ENCODE data around the gene MYO1E. TPM values are rescaled to one million over a fixed set of nuclear protein-coding genes. Genes with fewer than 3 reads are reported as not detected.
A peak's percentile ranks its signal among the peaks of the same experiment; 100 is the strongest.

The MYO1E gene
- total RNA-seq (10 to 100 TPM; 19.8 to 28.5 (median 24.0) TPM), polyA plus RNA-seq (8.4 TPM)
- long read RNA-seq, donor 1, full-length matches to known transcripts = 4 of 15 reads
- long read RNA-seq, donor 1, partial matches to known transcripts = 6 of 15 reads
- long read RNA-seq, donor 1, other reads (novel, unspliced or antisense) = 5 of 15 reads
- long read RNA-seq, donor 2, partial matches to known transcripts = 5 of 6 reads
- long read RNA-seq, donor 2, other reads (novel, unspliced or antisense) = 1 of 6 reads
- long read RNA-seq, donor 3, full-length matches to known transcripts = 5 of 25 reads
- long read RNA-seq, donor 3, partial matches to known transcripts = 19 of 25 reads
- long read RNA-seq, donor 3, other reads (novel, unspliced or antisense) = 1 of 25 reads
- long read RNA-seq, donor 4, full-length matches to known transcripts = 1 of 5 reads
- long read RNA-seq, donor 4, partial matches to known transcripts = 4 of 5 reads
- long read RNA-seq, donor 4, other reads (novel, unspliced or antisense) = 0 of 5 reads

DNA sequence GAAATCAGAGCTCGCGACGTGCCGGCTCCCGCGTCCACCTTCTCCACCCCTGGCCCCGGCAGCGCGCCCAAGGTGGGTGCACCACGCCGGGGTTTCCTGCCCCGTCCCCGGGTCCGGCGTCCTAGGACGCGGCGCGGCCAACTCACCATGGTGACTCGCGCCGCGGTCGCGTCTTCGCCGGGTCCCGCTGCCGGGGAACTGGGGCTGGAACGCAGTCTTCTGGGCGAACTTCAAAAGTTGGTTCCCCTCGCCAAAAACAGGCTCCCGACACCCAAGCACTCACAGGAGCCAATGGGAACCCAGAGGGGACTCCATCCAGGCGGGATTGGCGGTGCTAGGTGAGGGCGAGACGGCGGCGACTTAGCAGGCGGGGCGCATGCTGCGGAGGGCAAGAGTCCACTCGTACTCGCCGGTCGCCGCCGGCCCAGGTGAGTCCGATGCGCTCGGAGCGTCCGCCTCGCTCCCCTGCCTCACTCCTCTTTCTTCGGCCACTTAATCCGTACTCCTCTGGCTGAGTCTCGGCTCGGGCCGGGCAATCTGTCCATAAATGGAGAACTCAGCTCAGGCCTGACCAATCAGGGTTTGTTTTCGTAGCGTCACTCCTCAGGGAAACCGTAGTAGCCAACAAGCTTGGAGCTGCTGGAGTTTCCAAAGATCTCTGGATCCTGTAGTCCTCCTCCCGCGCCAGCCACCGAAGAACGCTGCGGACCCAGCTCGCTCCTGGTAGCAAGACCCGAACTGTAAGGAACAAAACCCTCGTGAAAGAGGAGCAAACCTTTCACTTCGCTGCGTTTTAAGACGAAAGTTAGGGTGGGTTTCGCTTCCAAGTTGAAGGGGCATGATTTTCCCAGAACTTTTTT lies at the start of gene MYO1E:
TSS of gene MYO1E (minus strand) at position 520 of the 860 bp plus-strand sequence. CDS start at position 149, 371 bp downstream.
- H3K4me3 ChIP-seq (ENCODE audit: low read length) = peak within 1 kb of the TSS; percentile 81
- H3K27ac ChIP-seq (ENCODE audit: low read length) = peak within 1 kb of the TSS; percentile 92
- H3K4me1 ChIP-seq (ENCODE audit: control insufficient read depth, insufficient read depth, low read length) = no peaks in the 10 kb centered on the region
- under 1% methylated on average over 74 of the region's 74 CpGs for WGBS
- ATAC-seq = peak; percentile 98
- H3K9me3 ChIP-seq (ENCODE audit: control insufficient read depth, low read length) = no peaks in the 10 kb centered on the region
- peak; percentile 86 to 92 (median 90) for DNase-seq
- intact Hi-C loops (cut with DNase I) = loop anchor here in 2 of 4 donors (10.0 kb wide), 3 partner anchors 88 to 128 kb away; no protein-coding TSS in a partner anchor
- H3K27me3 ChIP-seq (ENCODE audit: control insufficient read depth, insufficient read depth) = no peaks in the 10 kb centered on the region

- H3K4me1 ChIP-seq (ENCODE audit: control insufficient read depth, insufficient read depth, low read length) = no peaks in the 10 kb centered on the region
- no peak for ATAC-seq
- DNase-seq = no peak
- whole genome bisulfite sequencing = 35% methylated on average over 12 of the region's 16 CpGs
- H3K27me3 ChIP-seq (ENCODE audit: control insufficient read depth, insufficient read depth) = no peaks in the 10 kb centered on the region
- intact Hi-C loops (cut with DNase I) = no loop called here
- no peaks in the 10 kb centered on the region for H3K9me3 ChIP-seq (ENCODE audit: control insufficient read depth, low read length)
- H3K4me3 ChIP-seq (ENCODE audit: low read length) = no peak overlapping the region
- H3K27ac ChIP-seq (ENCODE audit: low read length) = no peak overlapping the region
Observed at GRCh38 chr15:59420986-59421618, 48.4 kb upstream of the MYO1E start.

DNA sequence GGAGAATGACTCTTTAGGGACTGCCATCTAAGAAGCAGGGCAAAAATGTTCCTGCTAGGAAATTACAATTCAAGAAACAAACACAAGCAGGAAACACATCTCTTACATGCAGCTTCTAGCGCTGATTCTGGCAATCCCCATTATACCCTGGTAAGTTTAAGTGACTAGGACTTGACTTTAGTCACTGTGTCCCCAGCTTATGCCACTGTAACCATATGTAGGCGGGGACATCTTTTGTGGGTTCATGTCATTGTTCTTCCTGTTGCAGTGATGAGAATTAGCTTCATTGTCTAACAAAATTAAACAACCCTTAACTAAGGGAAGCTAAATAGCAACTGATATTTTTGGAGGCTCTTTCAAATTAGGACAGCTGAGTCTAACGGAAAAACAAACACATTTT lies 47.4 kb upstream of the MYO1E start:
- Histone ChIP-seq H3K9me3 (ENCODE audit: control insufficient read depth, low read length) (no peaks in the 10 kb centered on the region), H3K4me1 (ENCODE audit: control insufficient read depth, insufficient read depth, low read length) (no peaks in the 10 kb centered on the region), H3K4me3 (ENCODE audit: low read length) (no peak overlapping the region), H3K27me3 (ENCODE audit: control insufficient read depth, insufficient read depth) (no peaks in the 10 kb centered on the region), H3K27ac (ENCODE audit: low read length) (no peak overlapping the region)
- 84% methylated on average over 3 of the region's 3 CpGs for WGBS
- intact Hi-C loops (cut with DNase I) = no loop called here
- DNase-seq (no peak), ATAC-seq (no peak)

- Histone ChIP-seq H3K4me3 (ENCODE audit: low read length) (no peak overlapping the region), H3K4me1 (ENCODE audit: control insufficient read depth, insufficient read depth, low read length) (no peaks in the 10 kb centered on the region), H3K27me3 (ENCODE audit: control insufficient read depth, insufficient read depth) (no peaks in the 10 kb centered on the region), H3K27ac (ENCODE audit: low read length) (no peak overlapping the region), H3K9me3 (ENCODE audit: control insufficient read depth, low read length) (no peaks in the 10 kb centered on the region)
- WGBS = 58% methylated on average over 1 of the region's 1 CpG
- no peak for DNase-seq
- intact Hi-C loops (cut with DNase I) = no loop called here
- ATAC-seq = no peak
Observed at GRCh38 chr15:59419170-59419569, 46.5 kb upstream of the MYO1E start.

- no peaks in the 10 kb centered on the region for H3K27me3 ChIP-seq (ENCODE audit: control insufficient read depth, insufficient read depth)
- H3K4me1 ChIP-seq (ENCODE audit: control insufficient read depth, insufficient read depth, low read length) = no peaks in the 10 kb centered on the region
- WGBS = 63% methylated on average over 4 of the region's 4 CpGs
- H3K27ac ChIP-seq (ENCODE audit: low read length) = no peak overlapping the region
- intact Hi-C loops (cut with DNase I) = no loop called here
- DNase-seq (no peak), ATAC-seq (no peak)
- H3K4me3 ChIP-seq (ENCODE audit: low read length) = no peak overlapping the region
- H3K9me3 ChIP-seq (ENCODE audit: control insufficient read depth, low read length) = no peaks in the 10 kb centered on the region
Observed at GRCh38 chr15:59416816-59417215, 44.1 kb upstream of the MYO1E start.

- DNase-seq (no peak), ATAC-seq (no peak)
- Histone ChIP-seq H3K27ac (ENCODE audit: low read length) (no peak overlapping the region), H3K4me1 (ENCODE audit: control insufficient read depth, insufficient read depth, low read length) (no peaks in the 10 kb centered on the region), H3K27me3 (ENCODE audit: control insufficient read depth, insufficient read depth) (no peaks in the 10 kb centered on the region), H3K9me3 (ENCODE audit: control insufficient read depth, low read length) (no peaks in the 10 kb centered on the region), H3K4me3 (ENCODE audit: low read length) (no peak overlapping the region)
- intact Hi-C loops (cut with DNase I) = no loop called here
- 62% methylated on average over 2 of the region's 2 CpGs for WGBS
Observed at GRCh38 chr15:59413577-59413976, 40.9 kb upstream of the MYO1E start.

GRCh38 chr15:59410391-59410896 lies 37.8 kb upstream of the MYO1E start:
- H3K27me3 ChIP-seq (ENCODE audit: control insufficient read depth, insufficient read depth) = no peaks in the 10 kb centered on the region
- H3K4me3 ChIP-seq (ENCODE audit: low read length) = no peak overlapping the region
- ATAC-seq (no peak), DNase-seq (no peak)
- no peaks in the 10 kb centered on the region for H3K4me1 ChIP-seq (ENCODE audit: control insufficient read depth, insufficient read depth, low read length)
- no peaks in the 10 kb centered on the region for H3K9me3 ChIP-seq (ENCODE audit: control insufficient read depth, low read length)
- no peak overlapping the region for H3K27ac ChIP-seq (ENCODE audit: low read length)
- intact Hi-C loops (cut with DNase I) = no loop called here
- 29% methylated on average over 2 of the region's 2 CpGs for WGBS

- WGBS = 55% methylated on average over 5 of the region's 5 CpGs
- H3K4me1 ChIP-seq (ENCODE audit: control insufficient read depth, insufficient read depth, low read length) = no peaks in the 10 kb centered on the region
- no peaks in the 10 kb centered on the region for H3K27me3 ChIP-seq (ENCODE audit: control insufficient read depth, insufficient read depth)
- H3K9me3 ChIP-seq (ENCODE audit: control insufficient read depth, low read length) = no peaks in the 10 kb centered on the region
- H3K4me3 ChIP-seq (ENCODE audit: low read length) = no peak overlapping the region
- H3K27ac ChIP-seq (ENCODE audit: low read length) = no peak overlapping the region
- intact Hi-C loops (cut with DNase I) = no loop called here
- DNase-seq (no peak), ATAC-seq (no peak)
Observed at GRCh38 chr15:59407946-59408345, 35.3 kb upstream of the MYO1E start.

GRCh38 chr15:59406446-59406845 lies 33.8 kb upstream of the MYO1E start:
- intact Hi-C loops (cut with DNase I) = no loop called here
- no peak for DNase-seq
- H3K27ac ChIP-seq (ENCODE audit: low read length) = no peak overlapping the region
- no peaks in the 10 kb centered on the region for H3K4me1 ChIP-seq (ENCODE audit: control insufficient read depth, insufficient read depth, low read length)
- 55% methylated on average over 3 of the region's 3 CpGs for WGBS
- no peak overlapping the region for H3K4me3 ChIP-seq (ENCODE audit: low read length)
- H3K9me3 ChIP-seq (ENCODE audit: control insufficient read depth, low read length) = no peaks in the 10 kb centered on the region
- H3K27me3 ChIP-seq (ENCODE audit: control insufficient read depth, insufficient read depth) = no peaks in the 10 kb centered on the region
- no peak for ATAC-seq

DNA sequence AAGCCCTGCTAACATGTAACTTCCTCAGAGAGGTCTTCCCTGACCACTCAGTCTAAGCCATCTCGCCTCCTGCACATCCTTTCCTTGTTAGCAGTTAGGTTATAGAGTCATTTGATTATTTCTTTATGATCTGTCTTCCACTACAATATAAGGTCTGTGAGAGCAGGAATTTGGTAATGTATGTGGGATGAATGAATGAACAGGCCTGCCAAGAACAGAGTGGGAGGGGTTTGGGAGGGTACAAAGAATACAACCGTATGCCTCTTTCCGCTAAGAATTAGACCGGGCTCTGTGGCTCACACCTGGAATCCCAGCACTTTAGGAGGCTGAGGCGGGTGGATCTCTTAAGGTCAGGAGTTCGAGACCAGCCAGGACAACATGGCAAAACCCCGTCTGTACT lies 32.4 kb upstream of the MYO1E start:
- Histone ChIP-seq H3K4me3 (ENCODE audit: low read length) (no peak overlapping the region), H3K27me3 (ENCODE audit: control insufficient read depth, insufficient read depth) (no peaks in the 10 kb centered on the region), H3K27ac (ENCODE audit: low read length) (no peak overlapping the region), H3K9me3 (ENCODE audit: control insufficient read depth, low read length) (no peaks in the 10 kb centered on the region), H3K4me1 (ENCODE audit: control insufficient read depth, insufficient read depth, low read length) (no peaks in the 10 kb centered on the region)
- WGBS = 77% methylated on average over 7 of the region's 7 CpGs
- ATAC-seq (no peak), DNase-seq (no peak)
- intact Hi-C loops (cut with DNase I) = no loop called here
